ENCODE results near the gene CDC42BPA.
"Not testable (repeated sequence)": the region's sequence is repeated elsewhere in the genome, so short reads cannot be mapped to it uniquely, and the experiment has no call there.

The CDC42BPA gene

GRCh38 chr1:227253065-227253464 lies 65.2 kb downstream of the CDC42BPA start:
- no peak for DNase-seq

GRCh38 chr1:227245613-227246320 lies 72.5 kb downstream of the CDC42BPA start:
- no peak for DNase-seq

GRCh38 chr1:227244339-227245118 lies 73.8 kb downstream of the CDC42BPA start:
- DNase-seq: no peak

- DNase-seq: no peak
These were observed 75.2 kb downstream of the CDC42BPA start for GRCh38 chr1:227242811-227243682.

- no peak for DNase-seq
These were observed 77.3 kb downstream of the CDC42BPA start for GRCh38 chr1:227240983-227241382.

GRCh38 chr1:227234998-227235405 lies 83.3 kb downstream of the CDC42BPA start:
- no peak for DNase-seq

GRCh38 chr1:227231128-227231527 lies 87.2 kb downstream of the CDC42BPA start:
- DNase-seq: not testable (repeated sequence)

- DNase-seq: no peak
These were observed 90.1 kb downstream of the CDC42BPA start for GRCh38 chr1:227228201-227228600.

GRCh38 chr1:227227761-227228160 lies 90.5 kb downstream of the CDC42BPA start:
- DNase-seq: no peak

GRCh38 chr1:227225715-227226346 lies 92.5 kb downstream of the CDC42BPA start:
- DNase-seq: no peak

GRCh38 chr1:227223171-227223806 lies 95.0 kb downstream of the CDC42BPA start:
- DNase-seq: no peak

- DNase-seq: no peak
These were observed 98.5 kb downstream of the CDC42BPA start for GRCh38 chr1:227219715-227220292.

- no peak for DNase-seq
These were observed 99.3 kb downstream of the CDC42BPA start for GRCh38 chr1:227218870-227219573.

GRCh38 chr1:227215863-227216510 lies 102.3 kb downstream of the CDC42BPA start:
- DNase-seq: no peak

GRCh38 chr1:227214207-227214606 lies 104.1 kb downstream of the CDC42BPA start:
- no peak for DNase-seq

- no peak for DNase-seq
These were observed 104.9 kb downstream of the CDC42BPA start for GRCh38 chr1:227213426-227213825.

GRCh38 chr1:227212164-227212563 lies 106.1 kb downstream of the CDC42BPA start:
- no peak for DNase-seq

- no peak for DNase-seq
These were observed 107.7 kb downstream of the CDC42BPA start for GRCh38 chr1:227210604-227211003.

- DNase-seq: no peak
These were observed 121.2 kb downstream of the CDC42BPA start for GRCh38 chr1:227197064-227197463.

- DNase-seq: no peak
These were observed 126.1 kb downstream of the CDC42BPA start for GRCh38 chr1:227192163-227192562.

- no peak for DNase-seq
These were observed 126.7 kb downstream of the CDC42BPA start for GRCh38 chr1:227191607-227192006.
